H9 (cell line): ENCODE measurements around the gene CBR1. TPM values are rescaled to one million over a fixed set of nuclear protein-coding genes. Genes with fewer than 3 reads are reported as not detected.

Experiments used
- DNase-seq: peaks from one replicate; pipeline ENCODE4 v3.0.0-alpha.2; 2017
- H2AFZ ChIP-seq: one replicate; pipeline ENCODE4 v1.6.1; 2013; ENCODE audit warnings: mild to moderate bottlenecking, low read length, control low read depth, moderate library complexity
- H2AK5ac ChIP-seq: 2 replicates; pipeline ENCODE4 v1.6.1; 2013; ENCODE audit warnings: low read length, control low read depth, mixed read lengths; ENCODE audit not compliant: insufficient read length
- H2BK120ac ChIP-seq: one replicate; pipeline ENCODE4 v1.6.1; 2013; ENCODE audit warnings: low read depth, mild to moderate bottlenecking, low read length, control low read depth, inconsistent platforms; ENCODE audit not compliant: poor library complexity, severe bottlenecking
- H2BK12ac ChIP-seq: 2 replicates; pipeline ENCODE4 v1.6.1; 2013; ENCODE audit warnings: low read length, control low read depth, mixed read lengths, low read depth; ENCODE audit not compliant: insufficient read length
- H2BK15ac ChIP-seq: 2 replicates; pipeline ENCODE4 v1.6.1; 2013; ENCODE audit warnings: low read depth, low read length, control low read depth
- H2BK20ac ChIP-seq: one replicate; pipeline ENCODE4 v1.6.1; 2013; ENCODE audit warnings: low read depth, mild to moderate bottlenecking, low read length, control low read depth, inconsistent platforms; ENCODE audit not compliant: poor library complexity, severe bottlenecking
- H2BK5ac ChIP-seq: 2 replicates; pipeline ENCODE4 v1.6.1; 2013; ENCODE audit warnings: low read length, control low read depth, mixed read lengths; ENCODE audit not compliant: insufficient read length
- H3K14ac ChIP-seq: 2 replicates; pipeline ENCODE4 v1.6.1; 2013; ENCODE audit warnings: low read length, control low read depth; ENCODE audit not compliant: insufficient read depth
- H3K18ac ChIP-seq: 2 replicates; pipeline ENCODE4 v1.6.1; 2013; ENCODE audit warnings: low read depth, mild to moderate bottlenecking, mixed read lengths, low read length, control low read depth; ENCODE audit not compliant: insufficient read length
- H3K23ac ChIP-seq: 2 replicates; pipeline ENCODE4 v1.6.1; 2013; ENCODE audit warnings: low read length, control low read depth, mixed read lengths, low read depth; ENCODE audit not compliant: insufficient read length
- H3K23me2 ChIP-seq: 2 replicates; pipeline ENCODE4 v1.6.1; 2013; ENCODE audit warnings: low read depth, mild to moderate bottlenecking, mixed read lengths, low read length, control low read depth; ENCODE audit not compliant: insufficient read length, poor library complexity, severe bottlenecking
- H3K27ac ChIP-seq: 2 replicates; pipeline ENCODE4 v1.5.1; 2013; ENCODE audit warnings: low read length, control low read depth, mixed read lengths, low read depth; ENCODE audit not compliant: insufficient read length
- H3K27me3 ChIP-seq: 2 replicates; pipeline ENCODE4 v1.6.1; 2013; ENCODE audit warnings: low read length, control low read depth, inconsistent platforms; ENCODE audit not compliant: insufficient read depth
- H3K4ac ChIP-seq: 2 replicates; pipeline ENCODE4 v1.6.1; 2013; ENCODE audit warnings: low read depth, mild to moderate bottlenecking, control low read depth, inconsistent platforms, low read length, moderate library complexity
- H3K4me1 ChIP-seq: 2 replicates; pipeline ENCODE4 v1.6.1; 2013; ENCODE audit warnings: low read length, control low read depth, inconsistent platforms; ENCODE audit not compliant: insufficient read depth
- H3K4me2 ChIP-seq: 2 replicates; pipeline ENCODE4 v1.6.1; 2013; ENCODE audit warnings: low read length, control low read depth, mixed read lengths; ENCODE audit not compliant: insufficient read length, insufficient read depth
- H3K56ac ChIP-seq: 2 replicates; pipeline ENCODE4 v1.6.1; 2013; ENCODE audit warnings: low read depth, mild to moderate bottlenecking, mixed read lengths, low read length, control low read depth; ENCODE audit not compliant: insufficient read length
- H3K79me1 ChIP-seq: 2 replicates; pipeline ENCODE4 v1.6.1; 2013; ENCODE audit warnings: low read depth, mild to moderate bottlenecking, moderate library complexity, low read length, control low read depth, inconsistent platforms; ENCODE audit not compliant: insufficient read depth, poor library complexity, severe bottlenecking
- H3K79me2 ChIP-seq: 2 replicates; pipeline ENCODE4 v1.6.1; 2013; ENCODE audit warnings: low read length, control low read depth, inconsistent platforms; ENCODE audit not compliant: insufficient read depth
- H3K9ac ChIP-seq: 2 replicates; pipeline ENCODE4 v1.6.1; 2013; ENCODE audit warnings: low read length, control low read depth, mixed read lengths; ENCODE audit not compliant: insufficient read length; ENCODE audit errors: extremely low read depth
- H3K9me3 ChIP-seq: one replicate; pipeline ENCODE4 v1.6.1; 2013; ENCODE audit warnings: low read depth, low read length, inconsistent platforms; ENCODE audit not compliant: control insufficient read depth
- H3T11ph ChIP-seq: one replicate; pipeline ENCODE4 v1.6.1; 2013; ENCODE audit warnings: mild to moderate bottlenecking, low read length, control low read depth, inconsistent platforms
- H4K20me1 ChIP-seq: one replicate; pipeline ENCODE4 v1.6.1; 2013; ENCODE audit not compliant: control insufficient read depth, insufficient read length, insufficient read depth
- H4K5ac ChIP-seq: 2 replicates; pipeline ENCODE4 v1.6.1; 2013; ENCODE audit warnings: low read depth, mild to moderate bottlenecking, mixed read lengths, low read length, control low read depth; ENCODE audit not compliant: insufficient read length
- H4K8ac ChIP-seq: replicated peaks from 2 replicates; pipeline ENCODE4 v1.6.1; 2013; ENCODE audit warnings: low read length, control low read depth, mixed read lengths, low read depth; ENCODE audit not compliant: insufficient read length
- H4K91ac ChIP-seq: 2 replicates; pipeline ENCODE4 v1.6.1; 2013; ENCODE audit warnings: low read depth, mild to moderate bottlenecking, moderate library complexity, mixed read lengths, low read length, control low read depth; ENCODE audit not compliant: insufficient read length
- H3K27ac Mint-ChIP-seq, 3 experiments: 2 replicates in 2 of 3; 3 replicates in 1 of 3; pipeline ENCODE4 v1.8.0; 2020 to 2021; ENCODE audit warnings: mixed read lengths in 3 of 3, mild to moderate bottlenecking in 1 of 3, moderate library complexity in 1 of 3
- H3K27me3 Mint-ChIP-seq: 2 replicates; pipeline ENCODE4 v1.8.0; 2021; ENCODE audit warnings: low read depth, mild to moderate bottlenecking, moderate library complexity, mixed read lengths
- H3K36me3 Mint-ChIP-seq, 3 experiments: 2 replicates in 2 of 3; 3 replicates in 1 of 3; pipeline ENCODE4 v1.8.0; 2020 to 2021; ENCODE audit warnings: low read depth in 3 of 3, mixed read lengths in 3 of 3; ENCODE audit not compliant: insufficient read depth in 1 of 3
- H3K4me1 Mint-ChIP-seq, 2 experiments: 2 replicates each; pipeline ENCODE4 v1.8.0; 2020; ENCODE audit warnings: mixed read lengths in 2 of 2
- H3K4me3 Mint-ChIP-seq, 2 experiments: 2 replicates in 1 of 2; 3 replicates in 1 of 2; pipeline ENCODE4 v1.8.0; 2020 to 2021; ENCODE audit warnings: mild to moderate bottlenecking in 2 of 2, mixed read lengths in 2 of 2, moderate library complexity in 1 of 2
- H3K9me3 Mint-ChIP-seq, 2 experiments: 2 replicates in 1 of 2; 3 replicates in 1 of 2; pipeline ENCODE4 v1.8.0; 2020; ENCODE audit warnings: mild to moderate bottlenecking in 2 of 2, mixed read lengths in 2 of 2, moderate library complexity in 1 of 2
- WGBS: extraction: QIAGEN DNeasy Blood & Tissue Kit; methylation state at CpG from one replicate; pipeline ENCODE4 v1.1.7; 2013; ENCODE audit warnings: missing lambda C conversion rate, low lambda C conversion rate, mixed read lengths; ENCODE audit not compliant: insufficient read length; ENCODE audit errors: extremely low coverage; 5-methylcytosine and 5-hydroxymethylcytosine counted together
- total RNA-seq: library from RNA; stranded (reverse); gene quantifications from 2 replicates; pipeline ENCODE4 v1.2.1, GENCODE V29; 2021
- TF ChIP-seq, protein P1 (sequence below): fragments of 200-600 bp; sonication (generic); conservative IDR thresholded peaks from 3 replicates; pipeline ENCODE4 v1.8.0; 2021; ENCODE audit warnings: antibody characterized with exemption, mild to moderate bottlenecking

Gene CBR1
- total RNA-seq, 1 experiment from 2014 or later, result 5.7 TPM

DNA sequence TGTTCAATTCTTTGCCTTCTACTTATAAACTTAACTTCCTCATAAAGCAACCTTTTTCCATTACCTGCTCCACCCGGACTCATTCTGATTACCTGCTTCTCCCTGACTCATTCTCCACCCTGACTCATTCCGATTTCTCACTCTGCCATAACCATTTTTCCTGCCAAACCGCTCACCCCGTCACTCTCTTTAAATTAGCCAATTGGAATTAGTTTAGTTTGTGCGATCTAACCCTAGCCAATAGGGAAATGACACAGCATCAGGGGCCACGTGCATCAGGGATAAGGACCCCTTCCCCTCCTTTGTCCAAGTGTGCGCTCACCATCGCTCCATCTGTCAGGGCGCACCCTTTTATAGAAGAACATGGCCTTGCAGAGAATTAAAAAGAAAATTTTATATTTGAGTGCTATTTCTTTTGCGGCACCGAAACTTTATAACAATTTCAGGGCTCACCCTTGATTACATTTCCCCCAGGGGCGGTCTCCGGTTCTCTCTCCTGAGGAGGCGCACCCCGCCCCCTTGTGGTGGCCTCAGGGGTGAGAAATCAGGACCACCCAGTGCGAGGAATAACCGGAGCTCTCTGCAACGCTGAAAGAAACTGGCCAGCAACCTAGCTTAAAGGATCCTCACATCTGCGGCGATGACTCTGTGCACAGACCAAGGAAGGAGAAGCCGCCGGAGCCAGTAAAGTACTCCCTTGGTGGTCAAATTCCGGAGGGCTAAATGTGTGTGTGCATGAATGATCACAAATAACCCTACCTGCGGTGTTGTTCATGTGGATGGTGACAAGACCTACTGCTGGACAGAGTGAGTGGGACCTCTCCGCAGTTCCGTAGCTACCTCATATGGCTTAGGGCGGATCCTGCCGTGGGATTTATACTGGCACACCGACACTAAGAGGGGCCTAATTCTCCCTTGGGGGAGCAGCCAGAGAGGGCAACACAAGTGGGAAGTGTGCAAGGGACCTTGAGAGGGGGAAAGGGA is 34.8 kb downstream of the CBR1 start:
- Histone ChIP-seq H3K23me2 (peaks cover 8% of the 10 kb centered on the region), H3K27me3 (no peaks in the 10 kb centered on the region), H3K18ac (peak overlapping the region; percentile 83), H3K23ac (peak overlapping the region; percentile 40), H3K14ac (peak overlapping the region; percentile 93; the same call in 1 of the 2 replicates), H3T11ph (no peak overlapping the region), H3K79me2 (peaks cover 3% of the 10 kb centered on the region; the same call in 1 of the 2 replicates), H3K4me1 (peaks cover 3% of the 10 kb centered on the region; the same call in 1 of the 2 replicates), H2BK120ac (no peak overlapping the region), H3K9ac (peak overlapping the region; percentile 98), H4K8ac (no peak overlapping the region), H3K9me3 (no peaks in the 10 kb centered on the region), H3K4ac (no peak overlapping the region; the same call in 1 of the 2 replicates), H2BK5ac (peak overlapping the region; percentile 93), H4K5ac (peak overlapping the region; percentile 92), H3K4me2 (peak overlapping the region; percentile 97), H4K91ac (no peak overlapping the region), H2BK20ac (peak overlapping the region; percentile 96), H3K27ac (peak overlapping the region; percentile 85), H2BK12ac (peak overlapping the region; percentile 74), H2BK15ac (no peak overlapping the region), H3K79me1 (no peaks in the 10 kb centered on the region), H2AK5ac (no peak overlapping the region), H4K20me1 (no peaks in the 10 kb centered on the region), H3K56ac (peak overlapping the region; percentile 89), H2AFZ (peak overlapping the region; percentile 78)
- peak; percentile 72 for DNase-seq
- no CpG with 5 or more reads among the region's 29 CpGs for WGBS
- Mint-ChIP-seq H3K36me3 (peaks cover 25 to 32% (median 31%) of the 10 kb centered on the region in 3 experiments), H3K27ac (peak overlapping the region; percentile 40 to 78 (median 75)), H3K4me1 (peaks cover 55 to 70% of the 10 kb centered on the region in 2 experiments), H3K4me3 (peak overlapping the region; percentile 83 to 89), H3K9me3 (peaks cover 8 to 20% of the 10 kb centered on the region in 2 experiments), H3K27me3 (no peaks in the 10 kb centered on the region; the same call in 1 of the 2 replicates)
- TF ChIP-seq, protein P1, sequence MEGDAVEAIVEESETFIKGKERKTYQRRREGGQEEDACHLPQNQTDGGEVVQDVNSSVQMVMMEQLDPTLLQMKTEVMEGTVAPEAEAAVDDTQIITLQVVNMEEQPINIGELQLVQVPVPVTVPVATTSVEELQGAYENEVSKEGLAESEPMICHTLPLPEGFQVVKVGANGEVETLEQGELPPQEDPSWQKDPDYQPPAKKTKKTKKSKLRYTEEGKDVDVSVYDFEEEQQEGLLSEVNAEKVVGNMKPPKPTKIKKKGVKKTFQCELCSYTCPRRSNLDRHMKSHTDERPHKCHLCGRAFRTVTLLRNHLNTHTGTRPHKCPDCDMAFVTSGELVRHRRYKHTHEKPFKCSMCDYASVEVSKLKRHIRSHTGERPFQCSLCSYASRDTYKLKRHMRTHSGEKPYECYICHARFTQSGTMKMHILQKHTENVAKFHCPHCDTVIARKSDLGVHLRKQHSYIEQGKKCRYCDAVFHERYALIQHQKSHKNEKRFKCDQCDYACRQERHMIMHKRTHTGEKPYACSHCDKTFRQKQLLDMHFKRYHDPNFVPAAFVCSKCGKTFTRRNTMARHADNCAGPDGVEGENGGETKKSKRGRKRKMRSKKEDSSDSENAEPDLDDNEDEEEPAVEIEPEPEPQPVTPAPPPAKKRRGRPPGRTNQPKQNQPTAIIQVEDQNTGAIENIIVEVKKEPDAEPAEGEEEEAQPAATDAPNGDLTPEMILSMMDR, result peak; percentile 88
